Kidney (tissue), 22 donors: ENCODE results near the gene PKN1. TPM values are rescaled to one million over a fixed set of nuclear protein-coding genes. Genes with fewer than 3 reads are reported as not detected.

Source experiments
- DNase-seq, 5 donors: peaks; one replicate each; pipeline ENCODE4 v3.0.0-alpha.2; 2013 to 2020
- FAIRE-seq: peaks from 2 replicates; lab custom pipeline; 2012; peaks lifted over from hg19 to GRCh38; lab: Jason Lieb, UNC
- H3K27ac ChIP-seq, 2 donors: one replicate each; pipeline ENCODE4 v1.7.0; 2013; ENCODE audit warnings: low read depth in 2 of 2, low read length in 2 of 2, inconsistent platforms in 1 of 2
- H3K27me3 ChIP-seq: one replicate; pipeline ENCODE4 v1.7.1; 2013; ENCODE audit warnings: low read length, inconsistent platforms; ENCODE audit not compliant: control insufficient read depth, insufficient read depth
- H3K36me3 ChIP-seq, 3 donors: one replicate each; pipeline versions ENCODE4 v1.7.0 to v1.7.1; 2013; ENCODE audit warnings: low read length in 3 of 3, control low read depth in 1 of 3, inconsistent platforms in 1 of 3; ENCODE audit not compliant: insufficient read depth in 3 of 3, control insufficient read depth in 2 of 3
- H3K4me1 ChIP-seq, 3 donors: one replicate each; pipeline versions ENCODE4 v1.7.0 to v1.7.1; 2013; ENCODE audit warnings: low read length in 3 of 3, inconsistent platforms in 1 of 3, low read depth in 1 of 3; ENCODE audit not compliant: control insufficient read depth in 2 of 3, insufficient read depth in 2 of 3
- H3K4me3 ChIP-seq, 3 donors: one replicate each; pipeline versions ENCODE4 v1.7.0 to v1.8.1; 2013; ENCODE audit warnings: low read length in 3 of 3, control low read depth in 1 of 3, inconsistent platforms in 1 of 3
- H3K9ac ChIP-seq, 3 donors: one replicate each; pipeline versions ENCODE4 v1.7.0 to v1.7.1; 2013; ENCODE audit warnings: low read length in 3 of 3, control low read depth in 1 of 3, inconsistent platforms in 1 of 3
- H3K9me3 ChIP-seq, 3 donors: one replicate each; pipeline versions ENCODE4 v1.7.0 to v1.7.1; 2013; ENCODE audit warnings: low read length in 3 of 3, control low read depth in 1 of 3, inconsistent platforms in 1 of 3; ENCODE audit not compliant: control insufficient read depth in 2 of 3, insufficient read depth in 1 of 3
- intact Hi-C: fragments of 100-400 bp; cut with DNase I; formaldehyde crosslinking; loops from one replicate; pipeline ENCODE4 v1.11.1; 2022
- long read RNA-seq, 10 donors: library from polyadenylated mRNA in 1 of 10; unstranded in 1 of 10; transcript quantifications; one replicate each; pipeline ENCODE4 v2.0.0 and lab custom pipeline, GENCODE V29; 2021 to 2026
- polyA plus RNA-seq: library from polyadenylated mRNA; stranded (reverse); fragments of 350-450 nt; fragmentation: Illumina TruSeq; extraction: RNeasy Lipid Tissue Mini Kit (QIAGEN cat#74804); gene quantifications from one replicate; pipeline ENCODE4 v1.2.3, GENCODE V29; 2014; ENCODE audit warnings: low read depth, low replicate concordance; ENCODE audit not compliant: insufficient read depth
- total RNA-seq: library from RNA; stranded (reverse); fragmentation: NEBNext Ultra II Directional; extraction: Animal tissue kit (Norgen Biotek cat#: 25700); gene quantifications from one replicate; pipeline ENCODE4 v1.2.1, GENCODE V29; 2021
- TF ChIP-seq, protein P1 (sequence below): IDR thresholded peaks from 3 replicates; pipeline ENCODE4 v1.5.1; 2012; ENCODE audit warnings: mild to moderate bottlenecking, moderate library complexity, borderline replicate concordance; ENCODE audit not compliant: insufficient read depth; ENCODE audit errors: extremely low read depth
- donor health status: control.
- donor health status: control.
- donor health status: control.
- donor health status: control.
- donor health status: control.
- donor health status: DM: yes; HTN: yes; CAD: no.
- donor health status: Normal renal cell carcinoma (clear cell type).

Gene PKN1
- total RNA-seq (103 TPM), polyA plus RNA-seq (67.7 TPM)
- long read RNA-seq, donor 1, transcript PKN1-201 (22 exons, 3,069 nt), result major isoform, 14 of 33 reads
- long read RNA-seq, donor 1, partial matches to known transcripts, result 19 of 33 reads
- long read RNA-seq, donor 1, other reads (novel, unspliced or antisense), result 0 of 33 reads
- long read RNA-seq, donor 2, transcript PKN1-201 (22 exons, 3,069 nt), result major isoform, 13 of 385 reads
- long read RNA-seq, donor 2, partial matches to known transcripts, result 352 of 385 reads
- long read RNA-seq, donor 2, other reads (novel, unspliced or antisense), result 20 of 385 reads
- long read RNA-seq, donor 3, transcript PKN1-201 (22 exons, 3,069 nt), result major isoform, 10 of 145 reads
- long read RNA-seq, donor 3, partial matches to known transcripts, result 135 of 145 reads
- long read RNA-seq, donor 3, other reads (novel, unspliced or antisense), result 0 of 145 reads
- long read RNA-seq, donor 4, transcript PKN1-201 (22 exons, 3,069 nt), result major isoform, 15 of 591 reads
- long read RNA-seq, donor 4, partial matches to known transcripts, result 533 of 591 reads
- long read RNA-seq, donor 4, other reads (novel, unspliced or antisense), result 43 of 591 reads
- long read RNA-seq, donor 5, result 0 reads
- long read RNA-seq, donor 6, transcript PKN1-201 (22 exons, 3,069 nt), result major isoform, 12 of 78 reads
- long read RNA-seq, donor 6, partial matches to known transcripts, result 14 of 78 reads
- long read RNA-seq, donor 6, other reads (novel, unspliced or antisense), result 52 of 78 reads
- long read RNA-seq, donor 7, transcript PKN1-201 (22 exons, 3,069 nt), result major isoform, 93 of 149 reads
- long read RNA-seq, donor 7, partial matches to known transcripts, result 27 of 149 reads
- long read RNA-seq, donor 7, other reads (novel, unspliced or antisense), result 28 of 149 reads
- long read RNA-seq, donor 8, partial matches to known transcripts, result 22 of 26 reads
- long read RNA-seq, donor 8, other reads (novel, unspliced or antisense), result 0 of 26 reads
- long read RNA-seq, donor 9, partial matches to known transcripts, result 16 of 18 reads
- long read RNA-seq, donor 9, other reads (novel, unspliced or antisense), result 0 of 18 reads
- long read RNA-seq, donor 10, transcript PKN1-201 (22 exons, 3,069 nt), result major isoform, 7 of 503 reads
- long read RNA-seq, donor 10, partial matches to known transcripts, result 471 of 503 reads
- long read RNA-seq, donor 10, other reads (novel, unspliced or antisense), result 25 of 503 reads

GRCh38 chr19:14432791-14433553 lies at the start of gene PKN1:
PKN1 (plus strand) TSS chr19:14433306; CDS start chr19:14433522, 216 bp downstream.
- Histone ChIP-seq H3K9me3 (no peaks in the 10 kb centered on the region), H3K27ac (peak within 1 kb of the TSS; percentile 78 to 81), H3K9ac (peak within 1 kb of the TSS; percentile 18 to 80 (median 77)), H3K36me3 (peaks cover 0 to 2% (median 0%) of the 10 kb centered on the region in 3 donors), H3K4me3 (peak within 1 kb of the TSS; percentile 54 to 68 (median 60)), H3K27me3 (no peaks in the 10 kb centered on the region), H3K4me1 (peaks cover 0 to 22% (median 9%) of the 10 kb centered on the region in 3 donors)
- TF ChIP-seq, protein P1, sequence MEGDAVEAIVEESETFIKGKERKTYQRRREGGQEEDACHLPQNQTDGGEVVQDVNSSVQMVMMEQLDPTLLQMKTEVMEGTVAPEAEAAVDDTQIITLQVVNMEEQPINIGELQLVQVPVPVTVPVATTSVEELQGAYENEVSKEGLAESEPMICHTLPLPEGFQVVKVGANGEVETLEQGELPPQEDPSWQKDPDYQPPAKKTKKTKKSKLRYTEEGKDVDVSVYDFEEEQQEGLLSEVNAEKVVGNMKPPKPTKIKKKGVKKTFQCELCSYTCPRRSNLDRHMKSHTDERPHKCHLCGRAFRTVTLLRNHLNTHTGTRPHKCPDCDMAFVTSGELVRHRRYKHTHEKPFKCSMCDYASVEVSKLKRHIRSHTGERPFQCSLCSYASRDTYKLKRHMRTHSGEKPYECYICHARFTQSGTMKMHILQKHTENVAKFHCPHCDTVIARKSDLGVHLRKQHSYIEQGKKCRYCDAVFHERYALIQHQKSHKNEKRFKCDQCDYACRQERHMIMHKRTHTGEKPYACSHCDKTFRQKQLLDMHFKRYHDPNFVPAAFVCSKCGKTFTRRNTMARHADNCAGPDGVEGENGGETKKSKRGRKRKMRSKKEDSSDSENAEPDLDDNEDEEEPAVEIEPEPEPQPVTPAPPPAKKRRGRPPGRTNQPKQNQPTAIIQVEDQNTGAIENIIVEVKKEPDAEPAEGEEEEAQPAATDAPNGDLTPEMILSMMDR, result no peak
- DNase-seq (peak; percentile 65 to 86 (median 82)), FAIRE-seq (no peak)
- intact Hi-C loops, result no loop called here

DNA sequence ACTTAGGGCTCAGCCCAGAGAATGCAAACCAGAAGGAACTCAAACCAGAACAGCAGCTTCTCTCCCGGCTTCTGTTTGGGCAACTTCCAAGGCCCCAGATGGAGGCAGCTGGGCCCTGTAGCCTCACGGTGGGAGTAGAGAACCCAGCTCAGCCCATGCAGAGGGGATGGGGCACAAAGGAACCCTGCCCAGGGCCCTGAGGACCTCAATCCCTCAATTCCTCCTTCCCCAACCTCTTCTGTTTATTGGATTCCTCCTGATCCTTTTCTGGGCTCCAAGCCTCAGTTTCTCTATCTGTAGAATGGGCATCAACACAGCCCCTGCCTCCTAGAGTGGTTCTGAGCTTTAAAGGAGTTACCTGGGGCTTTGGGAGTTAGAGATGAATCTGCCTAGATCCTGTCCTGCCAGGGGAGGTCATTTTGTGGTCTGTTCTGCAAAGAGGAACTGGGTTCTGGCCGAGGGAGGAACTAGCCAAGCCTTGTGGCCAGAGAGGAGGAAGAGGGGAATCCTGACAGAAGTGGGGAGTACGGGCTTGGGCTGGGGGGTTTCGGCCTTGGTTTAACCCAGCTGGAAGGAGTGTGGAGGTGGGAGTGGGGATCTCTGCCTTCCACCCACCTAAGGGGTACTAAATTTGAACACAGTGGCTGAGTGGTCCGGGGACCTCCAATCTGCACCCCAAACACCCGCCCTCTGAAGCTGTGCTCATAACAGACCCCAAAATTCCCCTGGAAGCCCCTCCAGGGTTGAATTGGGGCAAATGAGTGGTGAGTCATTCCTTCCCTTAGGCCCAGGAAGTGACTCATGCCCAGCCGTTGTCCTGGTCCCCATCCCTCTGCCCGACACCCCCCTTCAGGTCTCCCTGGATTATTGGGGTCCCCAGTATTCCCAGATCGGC lies 49.2 kb upstream of the PKN1 start:
- intact Hi-C loops, result no loop called here
- Histone ChIP-seq H3K9ac (peak overlapping the region in 2 of 3 donors; percentile 32 to 67), H3K27me3 (no peaks in the 10 kb centered on the region), H3K36me3 (no peaks in the 10 kb centered on the region), H3K27ac (peak overlapping the region; percentile 65 to 84), H3K9me3 (no peaks in the 10 kb centered on the region), H3K4me1 (peaks cover 0 to 2% (median 0%) of the 10 kb centered on the region in 3 donors), H3K4me3 (peak overlapping the region; percentile 12 to 50 (median 18))
- DNase-seq (peak in 1 of 5 donors; percentile 62), FAIRE-seq (no peak)
- TF ChIP-seq, protein P1, result no peak
